Measurements from ENCODE around the gene BACE1. TPM values are rescaled to one million over a fixed set of nuclear protein-coding genes. Genes with fewer than 3 reads are reported as not detected.

The BACE1 gene
- total and polyA plus RNA-seq, 10 of the 15 experiments (the other 5 are each of a cell fraction or from before 2014, with no cell fraction given) = 0.07 to 1.6 (median 0.32) TPM

DNA sequence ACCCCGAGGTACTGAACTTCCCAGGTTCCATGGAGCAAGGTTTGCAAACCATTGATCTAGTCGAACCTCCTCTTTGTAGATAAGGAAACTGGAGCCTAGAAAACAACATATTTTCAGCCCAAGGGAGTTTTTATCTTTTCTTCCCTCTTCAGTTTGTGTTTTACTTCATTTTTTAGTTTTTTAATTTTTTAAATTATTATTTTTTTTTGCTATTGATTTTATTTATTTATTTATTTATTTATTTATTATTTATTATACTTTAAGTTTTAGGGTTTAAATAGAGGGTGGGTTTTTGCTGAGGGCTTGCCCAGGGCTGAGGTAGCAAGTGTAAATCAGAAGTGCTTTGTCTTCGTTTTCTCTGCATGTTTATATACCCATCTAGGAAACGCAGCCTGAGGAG is 38.5 kb upstream of the BACE1 start:
- no peak for ATAC-seq
- H3K4me2 ChIP-seq (ENCODE audit: control insufficient read depth, insufficient read depth) = no peak overlapping the region
- H3K4me3 ChIP-seq = no peak overlapping the region
- no peak overlapping the region for H3K9ac ChIP-seq (ENCODE audit: control insufficient read depth, insufficient read depth, low read length)
- no peak for DNase-seq (ENCODE audit: low read depth, low spot score)
- no peaks in the 10 kb centered on the region for H4K20me1 ChIP-seq (ENCODE audit: control insufficient read depth, insufficient read depth)
- no TSS peak for BruUV-seq (replicated peaks)
- POLR2A ChIA-PET = no interaction called here
- H3K79me2 ChIP-seq (ENCODE audit: control insufficient read depth, insufficient read depth, low read length) = no peaks in the 10 kb centered on the region
- no peaks in the 10 kb centered on the region for H3K9me3 ChIP-seq (replicated peaks; ENCODE audit: control insufficient read depth, insufficient read depth, low read length)
- H3K27ac ChIP-seq (ENCODE audit: control insufficient read depth, insufficient read depth) = no peak overlapping the region
- in situ Hi-C loops (cut with MboI) = no loop called here
- RAD21 ChIA-PET (ENCODE audit: unreplicated experiment) = no interaction called here
- H3K27me3 ChIP-seq (replicated peaks in 1 of 2; ENCODE audit: control insufficient read depth in 2 of 2, insufficient read depth in 2 of 2, low read length in 1 of 2) = no peaks in the 10 kb centered on the region
- FAIRE-seq = no peak
- H3K4me1 ChIP-seq (ENCODE audit: control insufficient read depth, insufficient read depth, low read length) = no peaks in the 10 kb centered on the region
- intact Hi-C loops (cut with micrococcal nuclease; ENCODE audit: unreplicated experiment) = no loop called here
- H2AFZ ChIP-seq (ENCODE audit: control insufficient read depth, low read depth, low read length) = no peak overlapping the region
- no peak for TF ChIP-seq NFYB (IDR thresholded peaks at IDR 0.05; ENCODE audit: insufficient read depth, low read depth, low read length)
- TF ChIP-seq MTA2 (IDR thresholded peaks at IDR 0.05; ENCODE audit: low read depth) = no peak
- no peak for TF ChIP-seq CREM (IDR thresholded peaks at IDR 0.05; ENCODE audit: low read depth)
- no peak for TF ChIP-seq NFYA (IDR thresholded peaks at IDR 0.05; ENCODE audit: borderline replicate concordance, low read depth, low read length)
- TF ChIP-seq SUZ12 (IDR thresholded peaks at IDR 0.05; ENCODE audit: unreplicated experiment) = no peak
- TF ChIP-seq STAT1 (conservative IDR thresholded peaks at IDR 0.05) = no peak
- no peak for TF ChIP-seq POLR2AphosphoS2 (IDR thresholded peaks at IDR 0.05; ENCODE audit: low read depth, low read length)
- TF ChIP-seq ZSCAN29 (IDR thresholded peaks at IDR 0.05) = no peak
- TF ChIP-seq, protein P1, sequence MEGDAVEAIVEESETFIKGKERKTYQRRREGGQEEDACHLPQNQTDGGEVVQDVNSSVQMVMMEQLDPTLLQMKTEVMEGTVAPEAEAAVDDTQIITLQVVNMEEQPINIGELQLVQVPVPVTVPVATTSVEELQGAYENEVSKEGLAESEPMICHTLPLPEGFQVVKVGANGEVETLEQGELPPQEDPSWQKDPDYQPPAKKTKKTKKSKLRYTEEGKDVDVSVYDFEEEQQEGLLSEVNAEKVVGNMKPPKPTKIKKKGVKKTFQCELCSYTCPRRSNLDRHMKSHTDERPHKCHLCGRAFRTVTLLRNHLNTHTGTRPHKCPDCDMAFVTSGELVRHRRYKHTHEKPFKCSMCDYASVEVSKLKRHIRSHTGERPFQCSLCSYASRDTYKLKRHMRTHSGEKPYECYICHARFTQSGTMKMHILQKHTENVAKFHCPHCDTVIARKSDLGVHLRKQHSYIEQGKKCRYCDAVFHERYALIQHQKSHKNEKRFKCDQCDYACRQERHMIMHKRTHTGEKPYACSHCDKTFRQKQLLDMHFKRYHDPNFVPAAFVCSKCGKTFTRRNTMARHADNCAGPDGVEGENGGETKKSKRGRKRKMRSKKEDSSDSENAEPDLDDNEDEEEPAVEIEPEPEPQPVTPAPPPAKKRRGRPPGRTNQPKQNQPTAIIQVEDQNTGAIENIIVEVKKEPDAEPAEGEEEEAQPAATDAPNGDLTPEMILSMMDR (IDR thresholded peaks at IDR 0.05 in 2 of 3, conservative IDR thresholded peaks at IDR 0.05 in 1 of 3; ENCODE audit: control insufficient read depth in 2 of 3, extremely low read depth in 1 of 3, insufficient read depth in 1 of 3, low read depth in 3 of 3, low read length in 3 of 3) = no peak
- TF ChIP-seq RAD51 (IDR thresholded peaks at IDR 0.05) = no peak
- no peak for TF ChIP-seq HDAC2 (IDR thresholded peaks at IDR 0.05)
- TF ChIP-seq CBX3 (IDR thresholded peaks at IDR 0.05; ENCODE audit: borderline replicate concordance, low read depth) = no peak
- TF ChIP-seq, protein P2, sequence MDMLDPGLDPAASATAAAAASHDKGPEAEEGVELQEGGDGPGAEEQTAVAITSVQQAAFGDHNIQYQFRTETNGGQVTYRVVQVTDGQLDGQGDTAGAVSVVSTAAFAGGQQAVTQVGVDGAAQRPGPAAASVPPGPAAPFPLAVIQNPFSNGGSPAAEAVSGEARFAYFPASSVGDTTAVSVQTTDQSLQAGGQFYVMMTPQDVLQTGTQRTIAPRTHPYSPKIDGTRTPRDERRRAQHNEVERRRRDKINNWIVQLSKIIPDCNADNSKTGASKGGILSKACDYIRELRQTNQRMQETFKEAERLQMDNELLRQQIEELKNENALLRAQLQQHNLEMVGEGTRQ (IDR thresholded peaks at IDR 0.05; ENCODE audit: borderline replicate concordance, low read depth, low read length) = no peak
- no peak for TF ChIP-seq BCL11A (IDR thresholded peaks at IDR 0.05; ENCODE audit: low read depth, low read length)
- no peak for TF ChIP-seq ZNF384 (IDR thresholded peaks at IDR 0.05; ENCODE audit: borderline replicate concordance, low read depth, low read length)
- TF ChIP-seq ETV6 (conservative IDR thresholded peaks at IDR 0.05 in 1 of 2, IDR thresholded peaks at IDR 0.05 in 1 of 2; ENCODE audit: borderline replicate concordance in 1 of 2, low read depth in 1 of 2) = no peak
- no peak for TF ChIP-seq NR2C1 (IDR thresholded peaks at IDR 0.05)
- SMC1A ChIA-PET (ENCODE audit: uncharacterized antibody, unreplicated experiment) = no interaction called here
- H3K36me3 ChIP-seq (ENCODE audit: control insufficient read depth in 2 of 2, insufficient read depth in 2 of 2, low read length in 1 of 2) = peaks cover 3 to 19% of the 10 kb centered on the region in 2 experiments; a peak in 3 of 4 replicates
- WGBS (ENCODE audit: insufficient coverage, insufficient replicate concordance, low lambda C conversion rate, missing lambda C conversion rate) = 84% methylated on average over 4 of the region's 4 CpGs
- CTCF ChIA-PET = no interaction called here

Data from GM12878 (cell line).